AG10803 (cell line): ENCODE data around the gene SMAD4.
A peak's percentile ranks its signal among the peaks of the same experiment; 100 is the strongest.

Source experiments
- DNase-seq: peaks from one replicate; pipeline ENCODE4 v3.0.0; 2010; ENCODE audit warnings: low read depth
- H3K4me3 ChIP-seq: 2 replicates; pipeline ENCODE4 v1.5.1; 2011; ENCODE audit warnings: mild to moderate bottlenecking, low read length, control low read depth
- TF ChIP-seq, protein P1 (sequence below): conservative IDR thresholded peaks from 2 replicates; pipeline ENCODE4 v1.5.1; 2011; ENCODE audit warnings: mild to moderate bottlenecking, low read length, control low read depth, inconsistent platforms

SMAD4 gene

DNA sequence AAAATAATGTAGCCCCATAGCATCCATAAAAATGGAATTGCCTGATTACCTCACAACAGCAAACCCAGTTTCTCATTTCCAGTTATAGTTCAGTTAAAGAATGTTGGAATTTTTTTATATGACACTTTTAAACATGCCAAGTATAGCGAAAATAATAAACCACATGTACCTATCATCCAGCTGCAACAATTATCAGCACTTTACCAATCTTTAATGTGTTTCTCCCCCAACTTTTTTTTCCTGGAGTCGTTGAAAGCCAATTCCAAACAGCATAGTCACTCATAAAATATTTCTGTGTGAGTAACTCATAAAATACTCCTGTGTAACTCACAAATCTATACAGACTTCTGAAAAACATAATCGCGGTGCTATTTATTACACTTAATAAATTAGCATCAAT lies 38.1 kb downstream of the SMAD4 start:
- H3K4me3 ChIP-seq: no peak overlapping the region
- TF ChIP-seq, protein P1, sequence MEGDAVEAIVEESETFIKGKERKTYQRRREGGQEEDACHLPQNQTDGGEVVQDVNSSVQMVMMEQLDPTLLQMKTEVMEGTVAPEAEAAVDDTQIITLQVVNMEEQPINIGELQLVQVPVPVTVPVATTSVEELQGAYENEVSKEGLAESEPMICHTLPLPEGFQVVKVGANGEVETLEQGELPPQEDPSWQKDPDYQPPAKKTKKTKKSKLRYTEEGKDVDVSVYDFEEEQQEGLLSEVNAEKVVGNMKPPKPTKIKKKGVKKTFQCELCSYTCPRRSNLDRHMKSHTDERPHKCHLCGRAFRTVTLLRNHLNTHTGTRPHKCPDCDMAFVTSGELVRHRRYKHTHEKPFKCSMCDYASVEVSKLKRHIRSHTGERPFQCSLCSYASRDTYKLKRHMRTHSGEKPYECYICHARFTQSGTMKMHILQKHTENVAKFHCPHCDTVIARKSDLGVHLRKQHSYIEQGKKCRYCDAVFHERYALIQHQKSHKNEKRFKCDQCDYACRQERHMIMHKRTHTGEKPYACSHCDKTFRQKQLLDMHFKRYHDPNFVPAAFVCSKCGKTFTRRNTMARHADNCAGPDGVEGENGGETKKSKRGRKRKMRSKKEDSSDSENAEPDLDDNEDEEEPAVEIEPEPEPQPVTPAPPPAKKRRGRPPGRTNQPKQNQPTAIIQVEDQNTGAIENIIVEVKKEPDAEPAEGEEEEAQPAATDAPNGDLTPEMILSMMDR: no peak
- DNase-seq: peak; percentile 74

GRCh38 chr18:51069885-51070284 lies 39.9 kb downstream of the SMAD4 start:
- H3K4me3 ChIP-seq: no peak overlapping the region
- TF ChIP-seq, protein P1: no peak
- no peak for DNase-seq

GRCh38 chr18:51070545-51070944 lies 40.5 kb downstream of the SMAD4 start:
- TF ChIP-seq, protein P1: no peak
- no peak overlapping the region for H3K4me3 ChIP-seq
- DNase-seq: peak; percentile 82

DNA sequence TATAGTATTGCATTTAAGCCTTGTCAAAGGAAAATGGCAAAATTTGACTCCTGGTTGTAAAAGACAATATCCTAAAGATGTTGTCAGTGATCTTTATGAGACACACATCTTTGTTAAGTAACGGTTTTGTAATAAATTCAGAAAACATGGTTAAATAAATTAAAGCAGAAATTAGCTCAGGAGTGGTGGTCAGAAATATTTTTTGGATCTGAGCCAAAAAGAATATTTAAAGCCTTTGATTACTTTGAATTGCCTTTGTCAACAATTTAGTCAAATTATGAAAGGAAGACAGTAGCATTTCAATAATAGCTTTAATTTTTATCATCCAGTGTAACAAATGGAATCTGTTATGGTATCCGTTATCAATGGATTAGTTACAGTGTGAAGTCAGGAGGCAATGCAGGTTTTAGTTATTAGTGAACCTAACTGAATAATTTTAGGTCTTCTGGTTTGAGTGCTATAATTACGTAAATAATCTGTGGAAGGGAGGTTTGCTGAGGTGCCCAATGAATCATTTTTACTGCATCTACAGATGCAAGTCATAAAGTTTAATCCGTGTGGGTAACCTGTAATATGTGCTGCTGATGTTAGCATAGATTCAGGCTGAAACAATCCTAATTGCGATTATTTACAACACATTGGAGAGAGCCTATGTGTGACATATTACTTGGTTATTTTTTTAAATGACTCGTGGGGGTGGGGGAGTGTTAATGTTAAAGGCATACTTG lies 42.7 kb downstream of the SMAD4 start:
- no peak for DNase-seq
- H3K4me3 ChIP-seq: no peak overlapping the region
- TF ChIP-seq, protein P1: no peak

DNA sequence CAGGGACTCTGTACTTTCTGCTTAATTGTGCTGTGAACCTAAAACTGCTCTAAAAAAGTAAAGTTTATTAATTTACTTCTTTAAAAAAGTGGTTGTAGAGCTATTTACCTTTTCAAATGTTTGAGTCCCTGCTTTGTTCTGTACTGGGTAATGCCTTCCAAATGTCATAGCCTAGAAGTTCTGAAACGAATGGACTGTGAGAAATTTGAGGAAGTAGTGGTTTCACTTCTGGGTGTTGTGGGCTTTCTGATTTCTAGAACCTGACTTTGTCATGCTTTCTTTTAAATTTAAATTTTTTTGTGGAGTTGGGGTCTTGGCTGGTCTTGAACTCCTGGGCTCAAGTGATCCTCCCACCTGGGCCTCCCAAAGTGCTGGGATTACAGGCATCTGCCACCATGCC lies 44.6 kb downstream of the SMAD4 start:
- no peak overlapping the region for H3K4me3 ChIP-seq
- TF ChIP-seq, protein P1: no peak
- no peak for DNase-seq

DNA sequence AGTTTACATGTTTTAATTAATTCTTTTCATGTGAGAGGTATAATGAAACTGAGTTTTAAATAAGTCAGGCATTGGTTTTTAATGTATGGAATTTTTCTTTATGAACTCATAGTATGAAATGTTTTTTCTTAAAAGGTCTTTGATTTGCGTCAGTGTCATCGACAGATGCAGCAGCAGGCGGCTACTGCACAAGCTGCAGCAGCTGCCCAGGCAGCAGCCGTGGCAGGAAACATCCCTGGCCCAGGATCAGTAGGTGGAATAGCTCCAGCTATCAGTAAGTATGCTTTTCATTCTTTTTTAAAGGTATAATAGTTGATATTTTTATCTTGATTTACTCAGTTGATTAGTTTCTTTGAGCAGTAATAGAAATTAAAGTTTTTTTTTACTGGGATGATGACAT lies 46.5 kb downstream of the SMAD4 start:
- TF ChIP-seq, protein P1: no peak
- no peak overlapping the region for H3K4me3 ChIP-seq
- no peak for DNase-seq

DNA sequence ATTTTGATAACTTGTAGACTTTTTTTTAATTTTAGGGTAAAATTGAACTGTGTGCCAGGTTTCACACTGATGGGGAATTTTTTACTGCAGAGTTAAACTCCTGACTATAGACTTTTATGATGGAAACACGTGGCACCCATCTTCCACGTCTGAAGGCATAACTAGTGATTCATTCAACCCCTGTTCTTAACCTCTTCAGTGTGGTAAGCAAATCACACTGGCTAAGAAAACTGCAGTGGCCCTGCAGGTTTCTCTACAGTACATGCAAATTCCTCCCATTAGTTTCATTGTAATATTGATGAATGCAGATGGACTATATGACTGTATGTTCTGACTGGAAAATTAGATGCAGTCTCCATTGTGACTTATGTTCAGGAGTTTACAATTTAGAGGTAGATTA lies 47.2 kb downstream of the SMAD4 start:
- no peak overlapping the region for H3K4me3 ChIP-seq
- DNase-seq: peak; percentile 39
- TF ChIP-seq, protein P1: no peak
